OCI-LY1 (cell line): ENCODE data around the gene SLC22A12.

ENCODE experiments used
- CTCF ChIP-seq: fragments of 200-600 bp; sonication (generic), shearing (Covaris generic); IDR thresholded peaks from 2 replicates; pipeline ENCODE4 v1.5.1; 2017; ENCODE audit warnings: mild to moderate bottlenecking, antibody characterized with exemption, low read length, moderate library complexity, mixed read lengths
- EZH2 ChIP-seq: fragments of 200-600 bp; sonication (generic), shearing (Covaris generic); IDR thresholded peaks from 2 replicates; pipeline ENCODE4 v1.8.0; 2017; ENCODE audit warnings: borderline replicate concordance, mixed run types, mild to moderate bottlenecking, antibody characterized with exemption, low read length, moderate library complexity, mixed read lengths

- no peak for TF ChIP-seq EZH2
- TF ChIP-seq CTCF: no peak
These were observed 44.8 kb upstream of the SLC22A12 start for GRCh38 chr11:64546176-64546575.
